Effector CD4-positive, alpha-beta T cell (primary cell): ENCODE data around the gene MYDGF.
"Not testable (repeated sequence)": the region's sequence is repeated elsewhere in the genome, so short reads cannot be mapped to it uniquely, and the experiment has no call there.

Experiments used
- DNase-seq: peaks from one replicate; pipeline ENCODE4 v3.0.0-alpha.2; 2020

MYDGF gene

GRCh38 chr19:4699826-4700692, 29.9 kb upstream of the MYDGF start:
- DNase-seq = no peak

- DNase-seq = no peak
Measured at GRCh38 chr19:4697304-4697703, 27.2 kb upstream of the MYDGF start.

- no peak for DNase-seq
Measured at GRCh38 chr19:4695224-4695731, 25.1 kb upstream of the MYDGF start.

GRCh38 chr19:4694211-4694987, 24.3 kb upstream of the MYDGF start:
- no peak for DNase-seq

- no peak for DNase-seq
Measured at GRCh38 chr19:4693471-4694121, 23.5 kb upstream of the MYDGF start.

- no peak for DNase-seq
Measured at GRCh38 chr19:4693078-4693350, 22.9 kb upstream of the MYDGF start.

- no peak for DNase-seq
Measured at GRCh38 chr19:4692251-4693077, 22.3 kb upstream of the MYDGF start.

GRCh38 chr19:4691373-4691772, 21.2 kb upstream of the MYDGF start:
- DNase-seq = no peak

GRCh38 chr19:4690361-4690760, 20.2 kb upstream of the MYDGF start:
- DNase-seq = no peak

GRCh38 chr19:4689403-4689802, 19.3 kb upstream of the MYDGF start:
- no peak for DNase-seq

GRCh38 chr19:4688587-4688986, 18.4 kb upstream of the MYDGF start:
- no peak for DNase-seq

- DNase-seq = no peak
Measured at GRCh38 chr19:4687396-4687795, 17.3 kb upstream of the MYDGF start.

- DNase-seq = no peak
Measured at GRCh38 chr19:4686700-4687099, 16.6 kb upstream of the MYDGF start.

- DNase-seq = no peak
Measured at GRCh38 chr19:4684312-4685095, 14.4 kb upstream of the MYDGF start.

- DNase-seq = no peak
Measured at GRCh38 chr19:4682417-4683200, 12.5 kb upstream of the MYDGF start.

- not testable (repeated sequence) for DNase-seq
Measured at GRCh38 chr19:4680021-4680420, 9.9 kb upstream of the MYDGF start.

GRCh38 chr19:4678881-4679790, 9.0 kb upstream of the MYDGF start:
- DNase-seq = no peak

- no peak for DNase-seq
Measured at GRCh38 chr19:4676955-4677731, 7.0 kb upstream of the MYDGF start.

- DNase-seq = no peak
Measured at GRCh38 chr19:4675346-4675745, 5.2 kb upstream of the MYDGF start.
